G401.6 (cell line): ENCODE measurements around the gene ARPC5L.

Experiments
- FAIRE-seq: peaks from 2 replicates; lab custom pipeline; 2012; peaks lifted over from hg19 to GRCh38; lab: Jason Lieb, UNC

ARPC5L gene

GRCh38 chr9:124868511-124869465 is 6.9 kb downstream of the ARPC5L start:
- no peak for FAIRE-seq

DNA sequence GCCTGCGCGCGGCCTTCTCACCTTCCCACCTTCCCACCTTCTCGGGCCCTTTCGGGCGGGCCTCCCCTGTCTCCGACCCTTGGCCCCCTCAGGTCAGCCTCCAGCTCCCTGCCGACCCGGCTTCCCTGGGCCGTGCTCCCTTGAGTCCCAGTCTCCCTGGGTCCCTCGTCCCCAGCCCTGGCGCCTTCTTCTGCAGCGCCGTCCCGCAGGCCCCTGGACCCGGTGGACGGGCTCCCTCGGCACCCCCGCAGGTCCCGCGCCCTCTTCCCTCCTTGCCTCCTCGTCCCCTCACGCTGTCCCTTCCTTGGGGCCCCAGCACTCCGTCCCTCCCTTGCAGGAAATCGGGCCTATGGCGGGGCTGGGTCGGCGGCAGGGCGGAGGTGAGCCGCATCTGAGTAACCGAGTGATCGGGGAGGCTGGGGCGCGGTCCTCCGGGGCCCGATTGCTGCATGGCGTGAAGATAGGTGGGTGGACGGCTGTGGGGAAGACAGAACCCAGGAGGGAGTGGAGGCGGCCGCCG is 7.6 kb downstream of the ARPC5L start:
- no peak for FAIRE-seq

GRCh38 chr9:124869986-124870560 is 8.1 kb downstream of the ARPC5L start:
- no peak for FAIRE-seq

GRCh38 chr9:124870723-124871122 is 8.8 kb downstream of the ARPC5L start:
- FAIRE-seq = no peak

GRCh38 chr9:124871156-124871561 is 9.2 kb downstream of the ARPC5L start:
- no peak for FAIRE-seq

GRCh38 chr9:124873664-124874063 is 11.7 kb downstream of the ARPC5L start:
- no peak for FAIRE-seq

DNA sequence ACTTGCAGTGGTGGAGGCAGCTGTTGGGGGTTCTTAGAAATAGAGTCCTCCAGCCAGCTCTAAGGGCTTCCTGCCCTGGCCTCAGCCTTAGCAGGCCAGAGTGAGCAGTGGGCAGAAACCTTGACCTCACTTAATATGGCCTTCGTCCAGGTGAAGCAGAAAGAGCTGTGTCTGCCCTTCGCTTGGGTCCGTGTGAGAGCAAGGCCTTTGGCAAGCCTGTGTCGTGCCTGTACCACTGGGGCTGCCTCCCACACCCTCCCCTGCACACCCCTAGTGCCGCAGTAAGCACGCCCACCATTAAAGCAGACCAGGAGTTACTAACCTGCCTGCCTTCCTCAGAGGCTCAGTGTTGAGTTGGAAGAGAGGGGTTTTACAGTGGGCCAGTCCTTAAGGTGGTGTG is 13.6 kb downstream of the ARPC5L start:
- no peak for FAIRE-seq

GRCh38 chr9:124877021-124877782 is 15.3 kb downstream of the ARPC5L start:
- no peak for FAIRE-seq

DNA sequence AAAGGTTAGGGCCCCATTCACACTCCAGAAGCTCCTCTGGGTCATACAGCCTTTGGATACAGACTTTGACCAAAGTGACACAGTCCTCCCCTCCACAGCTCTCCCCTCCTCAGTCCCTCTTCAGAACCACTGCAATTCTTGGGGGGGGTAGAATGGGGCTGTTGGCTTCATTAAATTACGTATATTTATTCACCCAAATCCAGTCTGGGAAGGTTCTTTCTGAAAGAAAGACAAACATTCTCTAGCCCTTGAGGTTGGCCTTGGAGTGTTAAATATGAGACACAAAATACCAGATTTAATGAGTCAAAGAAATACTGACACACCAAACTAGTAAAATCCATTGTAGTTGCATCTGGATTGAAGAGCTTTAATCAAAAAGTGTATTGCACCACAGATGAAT is 16.1 kb downstream of the ARPC5L start:
- FAIRE-seq = no peak

DNA sequence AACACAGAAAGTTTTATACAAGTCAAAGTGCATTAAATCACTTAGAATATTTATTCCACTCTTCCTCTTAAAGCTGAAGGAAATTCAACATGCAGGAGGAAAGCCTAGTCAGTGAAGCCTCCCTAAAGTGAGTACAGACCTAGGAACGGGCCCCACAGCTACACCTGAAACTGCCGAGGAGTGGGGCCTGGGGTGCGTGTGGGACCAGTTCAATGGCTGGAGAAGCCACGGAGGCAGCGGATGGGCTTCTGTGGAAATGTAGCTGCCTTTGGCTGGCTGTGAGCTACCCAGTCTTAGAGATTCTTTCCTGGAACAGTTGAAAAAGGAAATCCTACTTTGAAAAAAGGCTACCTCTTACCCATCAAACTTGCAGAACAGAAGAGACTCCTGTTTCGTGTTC is 16.6 kb downstream of the ARPC5L start:
- no peak for FAIRE-seq

DNA sequence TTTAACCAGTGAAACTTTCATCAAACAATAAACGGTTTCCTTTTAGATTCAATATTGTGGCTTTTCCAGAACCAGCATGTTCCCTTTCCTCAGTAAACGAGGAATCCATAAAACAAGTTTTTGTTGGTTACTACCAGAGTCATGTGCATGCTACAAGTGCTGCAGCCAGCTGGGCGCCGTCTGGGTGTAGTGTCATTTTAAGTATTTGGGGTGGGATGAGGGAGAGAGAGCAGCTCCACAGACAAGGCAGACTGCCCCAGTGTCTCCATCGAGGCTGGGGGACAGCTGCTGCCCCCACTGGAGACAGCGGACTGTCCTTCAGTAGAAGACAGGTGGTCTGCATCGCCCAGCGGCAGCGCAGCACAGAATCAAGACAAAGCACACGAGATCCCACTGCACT is 17.3 kb downstream of the ARPC5L start:
- FAIRE-seq = no peak

GRCh38 chr9:124880501-124880900 is 18.6 kb downstream of the ARPC5L start:
- no peak for FAIRE-seq

DNA sequence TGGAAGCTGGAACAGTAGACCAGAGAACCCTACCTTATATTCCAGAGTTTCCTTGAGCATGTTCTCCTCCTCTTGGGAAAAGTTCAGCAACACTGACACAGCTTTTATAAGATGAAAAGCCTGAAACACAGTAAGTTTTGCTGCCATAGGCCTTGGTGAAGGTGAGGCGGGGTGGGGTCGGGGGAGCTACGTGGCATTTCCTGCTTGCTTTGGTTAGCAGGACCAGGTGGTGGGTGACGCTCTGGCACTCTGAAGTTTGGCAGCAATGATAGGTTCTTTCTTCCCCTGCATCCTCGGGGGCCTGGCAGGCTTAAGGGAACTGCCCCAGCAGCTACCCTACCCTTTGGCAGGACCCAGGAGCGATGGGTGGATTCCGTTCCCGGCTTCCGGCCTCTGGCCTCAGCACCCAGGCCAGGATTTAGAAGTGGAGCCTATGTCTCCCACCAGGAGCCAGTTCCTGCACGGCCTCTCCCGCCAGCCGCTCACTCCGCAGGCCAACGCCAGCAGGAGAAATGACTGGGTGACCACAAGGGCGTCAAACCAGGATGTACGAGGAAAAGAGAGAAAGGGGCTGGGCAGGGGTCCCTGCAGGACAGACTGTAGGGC is 19.3 kb downstream of the ARPC5L start:
- FAIRE-seq = no peak

GRCh38 chr9:124882231-124882630 is 20.3 kb downstream of the ARPC5L start:
- FAIRE-seq = no peak

GRCh38 chr9:124884376-124884775 is 22.4 kb downstream of the ARPC5L start:
- FAIRE-seq = no peak

DNA sequence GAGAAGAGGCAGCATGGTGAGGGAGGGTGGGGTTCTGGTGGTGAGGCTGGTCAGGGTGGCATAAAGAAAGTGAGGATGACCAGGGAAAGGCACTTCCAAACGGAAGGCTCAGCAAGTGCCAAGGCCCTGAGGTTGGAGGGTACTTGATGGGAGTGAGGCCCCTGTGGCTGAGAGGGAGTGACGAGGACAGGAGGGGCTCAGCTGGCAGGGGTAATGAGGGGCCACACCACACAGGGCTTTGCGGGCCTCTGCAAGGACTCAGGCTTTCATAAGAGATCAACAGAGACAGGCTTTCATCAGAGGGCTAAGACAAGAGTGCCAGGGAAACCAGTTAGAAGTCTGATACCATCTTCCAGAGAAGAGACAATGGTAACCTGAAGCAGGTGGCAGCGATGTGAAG is 23.6 kb downstream of the ARPC5L start:
- no peak for FAIRE-seq

DNA sequence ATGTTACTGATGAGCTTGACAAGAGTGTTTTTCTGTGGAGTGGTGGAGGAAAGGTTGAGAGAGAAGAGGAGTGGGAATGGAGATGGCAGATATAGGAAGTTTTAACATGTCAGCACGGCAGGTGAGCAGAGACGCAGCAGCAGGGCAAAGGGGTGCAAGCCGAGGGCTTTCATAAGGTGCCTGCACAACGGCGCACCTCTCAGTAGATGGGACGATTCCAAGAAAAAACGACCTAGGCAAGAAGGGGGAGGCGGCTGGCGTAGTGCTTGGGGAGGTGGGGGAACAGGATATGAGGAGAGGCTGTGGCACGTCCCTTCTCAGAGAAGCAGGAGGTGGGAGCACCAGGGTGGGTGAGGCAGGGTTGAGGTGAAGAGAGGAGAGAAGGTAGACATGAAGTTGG is 24.5 kb downstream of the ARPC5L start:
- FAIRE-seq = no peak

GRCh38 chr9:124886866-124887492 is 25.0 kb downstream of the ARPC5L start:
- FAIRE-seq = no peak

DNA sequence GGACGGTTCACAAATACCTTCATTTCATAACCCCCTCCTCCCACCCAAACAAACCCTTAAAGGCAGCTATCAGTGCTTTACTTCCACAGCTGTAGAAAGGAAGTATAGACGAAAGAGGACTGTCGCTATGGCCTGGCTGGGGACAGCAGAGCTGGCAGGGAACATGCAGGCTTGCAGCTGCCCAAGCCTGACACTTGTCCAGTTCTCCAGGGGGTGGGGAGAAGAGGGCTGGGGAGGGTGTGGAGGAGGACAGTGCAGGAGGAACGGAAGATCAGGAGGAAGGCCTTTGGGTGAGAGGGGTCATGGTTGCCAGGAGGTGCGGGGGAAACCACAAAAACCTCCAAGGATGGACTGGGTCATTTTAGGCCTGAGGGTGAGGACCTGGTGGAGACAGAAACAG is 25.9 kb downstream of the ARPC5L start:
- FAIRE-seq = no peak

GRCh38 chr9:124889006-124889405 is 27.1 kb downstream of the ARPC5L start:
- no peak for FAIRE-seq

DNA sequence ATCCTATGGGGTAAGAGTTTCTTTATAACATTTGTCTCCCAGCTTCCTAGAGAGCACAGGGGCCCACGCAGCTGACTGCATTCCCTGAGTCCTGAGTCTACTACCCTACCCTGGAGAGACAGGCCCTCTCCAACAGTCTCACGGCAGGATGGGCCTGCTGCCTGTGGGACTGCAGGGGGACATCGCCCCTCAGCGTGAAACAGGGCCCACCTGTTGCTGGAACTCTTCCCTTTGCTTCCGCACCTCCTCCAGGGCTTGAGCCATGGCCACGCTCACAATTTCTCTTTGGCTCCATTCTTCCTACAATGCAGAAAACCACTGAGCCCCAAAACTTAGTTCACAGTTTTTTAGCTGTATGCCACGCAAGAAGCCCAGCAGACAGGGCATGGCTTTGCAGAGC is 28.2 kb downstream of the ARPC5L start:
- no peak for FAIRE-seq
